Stimulated activated CD4-positive, alpha-beta T cell treated with anti-CD3 and anti-CD28 coated beads, TNF-alpha, amount 100 ng/mL, for 24 hours (primary cell): ENCODE data around the gene ULK4.
"Not testable (repeated sequence)": the region's sequence is repeated elsewhere in the genome, so short reads cannot be mapped to it uniquely, and the experiment has no call there.

Experiments used
- DNase-seq, 3 experiments: peaks; one replicate each; pipeline ENCODE4 v3.0.0-alpha.2; 2020; ENCODE audit warnings: low read depth in 3 of 3

The ULK4 gene

DNA sequence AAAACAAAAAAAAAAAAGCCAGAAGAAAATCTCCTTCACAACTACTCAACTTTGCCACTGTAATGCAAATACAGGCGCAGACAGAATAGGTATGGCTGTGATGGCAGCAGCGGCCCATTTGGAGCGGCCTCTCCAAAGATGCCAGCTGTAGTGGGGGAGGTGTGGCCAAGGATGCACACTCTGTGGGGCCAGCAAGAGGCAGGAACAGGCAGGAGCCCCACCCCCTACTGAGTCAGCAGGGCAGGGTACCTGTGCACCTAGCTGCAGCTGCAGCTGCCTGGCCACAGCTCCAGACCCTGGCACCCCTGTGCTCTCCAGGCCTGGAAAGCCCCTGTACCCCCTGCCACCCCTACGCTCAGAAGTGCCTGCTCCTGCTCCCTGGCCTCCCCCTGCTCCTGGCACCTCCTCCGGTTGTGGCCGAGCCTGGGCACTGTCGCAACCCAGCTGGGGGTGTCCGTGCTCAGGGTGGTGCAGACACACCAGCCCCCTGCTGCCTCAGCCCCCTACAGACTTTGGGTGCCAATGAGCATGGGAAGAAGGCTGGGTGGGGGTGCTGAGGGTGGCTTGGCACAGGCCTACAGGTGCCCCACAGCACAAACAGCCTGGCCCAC, 312.7 kb downstream of the ULK4 start:
- no peak for DNase-seq

DNA sequence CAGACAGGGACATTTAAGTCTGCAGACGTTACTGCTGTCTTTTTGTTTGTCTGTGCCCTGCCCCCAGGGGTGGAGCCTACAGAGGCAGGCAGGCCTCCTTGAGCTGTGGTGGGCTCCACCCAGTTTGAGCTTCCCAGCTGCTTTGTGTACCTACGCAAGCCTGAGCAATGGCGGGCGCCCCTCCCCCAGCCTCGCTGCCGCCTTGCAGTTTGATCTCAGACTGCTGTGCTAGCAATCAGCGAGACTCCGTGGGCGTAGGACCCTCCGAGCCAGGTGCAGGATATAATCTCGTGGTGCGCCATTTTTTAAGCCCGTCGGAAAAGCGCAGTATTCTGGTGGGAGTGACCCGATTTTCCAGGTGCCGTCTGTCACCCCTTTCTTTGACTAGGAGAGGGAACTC, 314.2 kb downstream of the ULK4 start:
- not testable (repeated sequence) for DNase-seq

DNA sequence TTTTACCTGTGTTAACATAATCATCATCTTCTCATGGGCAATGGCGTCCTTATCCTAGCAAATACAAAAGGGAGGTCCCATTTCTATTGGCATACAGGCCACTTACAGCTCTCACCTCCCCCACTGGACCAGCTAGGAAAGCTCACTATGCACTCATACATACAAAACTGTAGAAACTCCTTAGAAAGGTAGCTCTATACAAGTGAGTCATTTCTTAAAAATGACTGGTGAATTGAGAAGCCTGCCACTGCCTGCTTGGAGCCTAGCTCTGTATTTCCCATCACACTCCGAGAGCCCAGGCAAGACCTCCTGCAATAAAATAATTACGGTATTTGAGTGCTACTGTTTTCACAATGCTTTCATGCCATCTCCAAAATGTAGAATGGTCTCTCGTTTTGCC, 321.8 kb downstream of the ULK4 start:
- no peak for DNase-seq

DNA sequence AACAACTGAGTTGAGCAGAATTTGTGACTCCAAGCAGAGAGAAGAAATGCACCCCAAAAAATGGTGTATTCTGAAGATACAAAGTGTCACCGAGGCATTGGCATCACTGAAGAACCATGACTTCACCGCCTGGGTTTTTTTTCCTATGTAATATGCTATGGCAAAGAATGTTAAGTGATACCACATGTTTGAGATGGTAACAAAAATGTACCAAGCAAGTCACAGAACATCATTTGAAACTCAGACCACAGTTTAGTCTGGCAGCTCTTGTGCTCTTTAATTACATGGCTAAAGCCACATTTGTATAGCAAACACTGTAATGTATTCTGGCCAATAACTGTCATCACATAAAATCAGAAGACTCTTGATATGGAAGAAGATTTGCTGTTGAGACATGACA, 323.5 kb downstream of the ULK4 start:
- no peak for DNase-seq

DNA sequence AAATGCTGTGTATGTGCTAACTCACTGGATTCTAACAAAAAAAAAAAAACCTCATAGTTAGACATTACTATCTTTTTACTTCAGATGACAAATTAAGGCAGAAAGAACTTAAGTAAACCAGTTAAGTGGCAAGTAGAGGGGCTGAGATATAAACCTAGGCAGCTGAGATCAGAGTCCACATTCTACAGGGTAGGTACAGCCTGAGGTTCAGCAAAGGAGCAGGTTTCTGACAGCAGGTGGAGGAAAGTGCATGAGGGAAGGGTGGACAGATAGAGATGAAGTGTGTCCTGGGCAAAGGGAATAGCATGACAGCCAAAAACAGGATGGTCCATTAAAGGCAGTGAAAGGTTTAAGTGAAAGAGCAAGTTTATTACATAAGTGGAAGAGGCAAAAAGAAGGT, 329.2 kb downstream of the ULK4 start:
- DNase-seq, result no peak

DNA sequence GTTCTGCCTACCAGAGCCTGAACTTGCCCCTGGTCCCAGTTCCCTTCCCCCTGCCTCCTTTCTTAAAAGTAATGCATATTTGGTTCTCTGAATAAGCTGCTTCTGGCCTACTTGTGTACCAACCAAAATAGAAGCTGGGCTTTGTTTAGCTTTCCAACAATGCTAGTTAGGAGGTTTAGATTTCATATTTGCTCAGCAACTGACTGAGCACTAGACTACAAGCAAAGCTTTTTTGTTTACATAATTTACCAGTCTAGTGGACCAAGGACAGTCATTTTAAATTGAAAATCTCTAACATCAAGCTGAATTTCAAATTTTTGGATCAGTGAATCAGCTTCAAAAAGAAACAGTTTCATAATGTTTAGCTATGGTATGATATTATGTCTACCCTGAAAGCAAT, 331.2 kb downstream of the ULK4 start:
- no peak for DNase-seq

DNA sequence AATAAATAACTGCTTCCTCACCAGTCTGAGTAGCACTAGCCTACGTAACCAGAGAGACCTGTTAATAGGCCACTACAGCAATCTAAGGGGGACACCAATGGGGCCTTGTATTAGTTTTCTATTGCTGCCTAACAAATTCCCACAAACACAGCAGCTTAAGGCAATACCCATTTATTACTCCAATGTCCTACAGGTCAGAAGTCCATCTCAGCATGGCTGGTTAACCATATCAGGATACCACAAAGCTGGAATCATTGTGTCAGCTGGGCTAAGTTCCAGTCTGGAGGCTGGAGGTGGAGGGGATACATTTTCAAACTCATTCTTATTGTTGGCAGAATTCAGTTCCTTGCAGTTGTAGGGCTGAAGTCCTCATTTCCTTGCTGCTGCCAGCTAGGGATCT, 331.9 kb downstream of the ULK4 start:
- DNase-seq, result no peak

DNA sequence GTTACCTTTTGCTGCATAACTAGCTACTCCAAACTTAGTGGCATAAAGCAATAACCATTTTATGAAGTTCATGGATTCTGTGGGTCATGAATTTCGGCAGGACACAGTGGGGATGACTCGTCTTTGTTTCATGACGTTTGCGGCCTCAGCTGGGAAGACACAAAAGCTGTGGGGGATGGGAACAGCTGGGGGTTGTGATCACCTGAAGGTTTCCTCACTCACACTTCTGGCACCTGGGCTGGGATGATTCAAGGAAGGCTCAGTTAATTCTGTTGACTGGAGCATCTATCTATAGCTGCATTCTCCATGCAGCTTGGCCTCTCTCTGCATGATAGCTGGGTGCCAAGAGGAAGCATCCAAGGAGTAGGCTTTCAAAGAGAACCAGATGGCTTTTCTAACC, 332.8 kb downstream of the ULK4 start:
- no peak for DNase-seq

DNA sequence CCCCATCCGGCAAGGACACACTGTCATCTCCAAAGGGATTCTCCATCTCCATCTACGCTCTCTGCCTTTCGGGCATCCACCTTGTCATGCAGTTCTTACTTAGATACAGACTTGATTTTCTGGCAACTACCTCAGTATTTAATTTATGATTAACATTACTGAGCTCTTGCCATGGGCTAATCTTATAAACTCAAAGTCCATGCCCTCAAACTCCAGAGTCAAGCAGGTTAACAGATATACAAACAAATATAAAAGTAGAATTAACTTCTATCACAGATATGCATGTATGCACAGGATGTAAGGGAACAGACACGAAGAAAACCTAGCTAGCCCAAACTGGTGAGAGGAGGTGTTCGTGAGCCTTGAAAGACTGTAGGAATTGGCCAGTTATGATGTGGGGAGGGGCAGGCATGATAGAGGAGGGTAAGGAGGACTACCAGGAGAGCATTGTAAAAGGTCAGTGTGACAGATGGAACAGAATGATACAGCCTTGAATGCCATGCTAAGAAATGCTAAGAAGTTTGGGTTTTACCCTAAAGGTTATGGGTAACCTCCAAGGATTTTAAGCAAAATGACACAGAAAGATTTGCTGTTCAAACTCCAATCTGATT, 334.3 kb downstream of the ULK4 start:
- DNase-seq, result no peak

DNA sequence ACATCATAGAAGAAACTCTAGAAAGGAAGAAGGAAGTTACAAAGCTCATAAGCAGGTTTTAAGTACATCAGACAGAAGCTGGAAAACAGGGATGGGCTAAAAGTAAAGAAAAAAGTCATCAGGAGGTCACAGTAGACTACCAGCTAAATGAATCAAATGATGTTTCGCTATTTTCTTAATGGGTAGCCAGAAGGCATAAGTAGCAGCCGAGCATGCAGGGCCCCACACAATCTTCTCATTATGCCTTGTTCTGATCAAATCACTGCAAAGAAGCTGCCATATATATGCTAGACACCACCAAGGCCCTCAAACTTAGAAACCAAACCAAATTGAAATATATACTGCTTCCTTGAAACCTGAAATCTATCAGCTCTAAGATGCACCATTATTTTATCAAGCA, 349.1 kb downstream of the ULK4 start:
- DNase-seq, result no peak

DNA sequence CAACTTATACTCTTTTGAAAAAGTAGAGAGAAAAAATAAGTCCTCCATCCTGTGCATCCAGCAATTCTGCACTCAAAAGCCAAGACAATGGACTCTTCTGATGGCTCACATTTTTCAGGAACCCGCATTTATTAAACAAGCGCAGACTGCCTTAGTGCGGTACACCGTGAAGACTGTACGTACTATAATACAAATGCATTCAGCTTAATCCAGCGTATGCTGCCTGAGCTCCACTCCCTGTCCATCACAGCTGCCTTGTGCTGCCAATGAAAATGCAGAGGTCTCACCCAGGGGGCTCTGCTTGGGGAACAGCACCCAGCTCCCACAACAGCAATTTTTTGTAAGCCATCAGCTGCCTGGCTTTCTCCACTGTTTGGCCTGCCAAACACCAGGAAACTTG, 350.9 kb downstream of the ULK4 start:
- no peak for DNase-seq

DNA sequence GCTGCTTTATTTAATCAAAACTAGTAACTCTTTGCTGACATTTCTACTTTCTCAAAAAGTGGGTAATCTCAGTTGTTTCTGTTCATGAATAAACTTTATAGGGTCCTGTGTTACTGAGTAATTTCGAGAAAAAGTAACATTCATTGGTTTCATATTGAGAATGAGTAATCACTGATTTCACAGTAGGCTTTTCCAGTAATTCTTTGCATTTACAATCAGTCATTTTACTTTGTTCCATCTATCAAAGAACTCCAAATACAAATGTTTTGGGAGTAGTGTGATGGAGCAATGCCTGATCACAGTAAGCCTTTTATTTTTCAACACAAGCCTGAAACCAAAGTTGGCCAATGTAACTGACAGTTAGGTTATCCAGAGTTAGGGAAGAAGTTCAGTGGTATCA, 353.6 kb downstream of the ULK4 start:
- no peak for DNase-seq

DNA sequence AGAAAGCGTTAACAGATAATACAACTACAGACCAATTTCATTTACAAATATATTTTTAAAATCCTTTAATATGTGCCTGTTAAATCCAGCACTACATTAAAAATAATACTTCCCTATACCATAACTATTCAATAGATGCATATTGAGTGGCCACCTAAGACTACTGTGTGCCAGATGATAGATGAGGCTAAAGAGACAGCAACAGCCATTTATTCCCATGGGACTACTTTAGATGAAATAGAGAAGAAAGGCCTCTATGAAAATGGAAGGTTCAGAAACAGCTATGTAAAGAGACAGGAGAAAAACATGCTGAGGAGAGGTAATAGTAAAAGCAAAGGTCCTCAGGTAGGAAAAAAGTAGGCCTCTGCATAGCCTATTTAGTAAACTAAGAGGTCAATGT, 358.1 kb downstream of the ULK4 start:
- no peak for DNase-seq

DNA sequence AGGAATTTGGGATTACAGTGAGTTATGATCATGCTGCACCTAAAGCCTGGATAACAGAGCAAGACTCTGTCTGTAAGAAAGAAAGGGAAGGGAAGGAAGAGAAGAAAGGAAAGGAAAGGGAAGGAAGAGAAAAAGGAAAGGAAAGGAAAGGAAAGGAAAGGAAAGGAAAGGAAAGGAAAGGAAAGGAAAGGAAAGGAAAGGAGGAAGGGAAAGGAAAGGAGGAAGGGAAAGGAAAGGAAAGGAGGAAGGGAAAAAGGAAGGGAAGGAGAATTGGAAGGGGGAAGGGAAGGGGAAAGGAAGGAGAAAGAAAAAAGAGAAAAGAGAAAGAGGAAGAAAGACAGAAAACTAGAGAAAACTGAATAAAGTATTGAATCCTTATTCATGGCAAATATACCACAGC, 359.8 kb downstream of the ULK4 start:
- no peak for DNase-seq

DNA sequence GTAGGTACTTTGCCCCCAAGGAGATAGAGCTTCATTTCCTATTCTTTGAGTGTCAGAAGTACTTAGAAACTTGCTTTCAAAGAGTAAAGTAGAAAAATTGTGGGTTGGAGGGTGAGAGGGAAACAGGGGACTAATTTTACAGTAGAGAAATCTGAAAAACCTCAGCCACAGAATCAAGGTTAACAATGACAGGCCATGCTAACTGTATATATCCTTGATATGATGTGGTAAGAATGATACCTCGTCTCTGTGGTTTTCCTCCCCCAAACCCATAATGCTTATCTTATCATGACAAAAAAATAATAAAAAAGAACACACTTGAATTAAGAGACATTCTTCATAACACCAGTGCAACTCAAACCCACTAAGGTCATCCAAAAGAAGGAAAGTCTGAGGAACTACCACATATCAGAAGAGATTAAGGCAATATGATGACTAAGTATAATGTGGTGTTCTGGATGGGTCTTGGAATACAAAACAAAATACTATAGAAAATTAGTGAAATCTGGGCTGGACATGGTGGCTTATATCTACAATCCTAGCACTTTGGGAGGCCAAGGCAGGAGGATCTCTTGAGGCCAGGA, 360.4 kb downstream of the ULK4 start:
- DNase-seq, result no peak

DNA sequence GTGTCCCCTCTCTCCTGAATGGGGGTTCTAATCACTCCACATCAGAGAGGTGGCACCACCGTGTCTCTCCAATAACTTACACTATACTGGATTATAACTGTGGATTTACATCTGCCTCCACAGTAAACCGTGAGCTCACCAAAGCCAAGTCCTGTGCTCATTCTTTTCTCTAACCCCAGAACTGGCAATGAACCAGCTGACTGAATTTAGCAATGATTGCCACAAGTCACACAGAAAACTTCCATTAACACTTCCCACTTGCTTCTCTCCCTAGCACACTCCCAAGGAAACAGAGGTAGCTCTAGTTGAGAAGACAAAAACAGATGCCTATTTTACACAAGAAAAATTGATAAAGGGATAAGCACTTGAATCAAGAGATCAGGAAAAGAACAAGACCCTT, 361.3 kb downstream of the ULK4 start:
- DNase-seq, result no peak

DNA sequence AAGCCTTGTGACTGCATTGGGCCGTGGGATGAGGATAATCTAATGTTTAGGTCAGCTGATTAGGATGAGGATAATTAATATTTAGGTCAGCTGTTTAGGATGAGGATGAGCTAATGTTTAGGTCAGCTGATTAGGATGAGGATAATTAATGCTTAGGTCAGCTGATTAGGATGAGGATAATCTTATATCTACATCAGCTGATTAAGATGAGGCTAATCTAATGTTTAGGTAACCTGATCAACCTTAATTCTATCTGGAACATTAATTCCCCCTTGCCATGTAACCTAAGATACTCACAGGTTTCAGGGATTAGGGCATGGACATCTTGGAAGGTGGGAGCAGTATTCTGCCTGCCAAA, 362.8 kb downstream of the ULK4 start:
- DNase-seq, result no peak

DNA sequence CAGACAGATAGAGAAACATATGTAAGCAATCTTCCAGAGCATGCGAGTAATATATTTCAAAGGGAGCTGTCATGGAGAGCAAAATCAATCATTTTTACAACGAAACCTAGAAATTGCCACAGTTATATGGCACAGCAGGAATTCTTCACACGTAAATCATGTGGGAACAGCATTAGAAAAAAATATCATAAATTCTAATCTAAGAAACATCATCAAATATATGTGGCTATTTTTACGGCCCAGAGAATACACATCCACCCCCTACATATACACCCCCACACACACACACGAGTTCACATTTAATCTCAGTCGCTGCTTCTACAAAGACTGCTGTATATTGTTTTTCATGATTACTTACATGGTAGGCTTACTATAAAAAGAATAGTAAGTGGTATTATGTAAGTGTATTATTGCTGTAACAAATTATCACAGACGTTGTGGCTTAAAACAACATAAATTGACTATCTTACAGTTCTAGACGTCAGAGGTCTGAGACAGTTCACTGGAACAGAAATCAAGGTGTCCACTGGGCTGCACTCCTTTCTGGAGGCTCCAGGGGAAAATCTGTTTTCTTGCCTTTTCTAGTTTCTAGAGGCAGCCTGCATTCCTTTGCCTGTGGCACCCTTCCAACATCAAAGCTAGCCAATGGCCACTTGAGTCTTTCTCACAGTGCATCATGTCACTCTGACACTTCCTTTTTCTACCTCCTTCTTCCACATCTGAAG, 363.3 kb downstream of the ULK4 start:
- no peak for DNase-seq

DNA sequence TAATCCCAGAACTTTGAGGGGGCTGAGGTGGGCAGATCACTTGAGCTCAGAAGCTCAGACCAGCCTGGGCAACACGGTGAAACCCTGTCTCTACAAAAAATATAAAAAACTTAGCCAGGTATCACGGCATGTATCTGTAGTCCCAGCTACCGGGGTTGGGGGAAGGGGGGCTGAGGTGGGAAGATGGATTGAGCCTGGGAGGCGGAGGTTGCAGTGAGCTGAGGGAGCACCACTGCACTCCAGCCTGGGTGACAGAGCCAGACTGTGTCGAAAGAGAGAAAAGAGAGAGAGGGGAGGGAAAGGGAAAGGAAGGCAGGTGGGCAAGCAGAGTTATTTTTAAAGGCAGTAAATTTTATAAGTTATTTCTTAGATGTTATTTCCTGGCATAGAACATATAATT, 368.1 kb downstream of the ULK4 start:
- DNase-seq, result no peak

DNA sequence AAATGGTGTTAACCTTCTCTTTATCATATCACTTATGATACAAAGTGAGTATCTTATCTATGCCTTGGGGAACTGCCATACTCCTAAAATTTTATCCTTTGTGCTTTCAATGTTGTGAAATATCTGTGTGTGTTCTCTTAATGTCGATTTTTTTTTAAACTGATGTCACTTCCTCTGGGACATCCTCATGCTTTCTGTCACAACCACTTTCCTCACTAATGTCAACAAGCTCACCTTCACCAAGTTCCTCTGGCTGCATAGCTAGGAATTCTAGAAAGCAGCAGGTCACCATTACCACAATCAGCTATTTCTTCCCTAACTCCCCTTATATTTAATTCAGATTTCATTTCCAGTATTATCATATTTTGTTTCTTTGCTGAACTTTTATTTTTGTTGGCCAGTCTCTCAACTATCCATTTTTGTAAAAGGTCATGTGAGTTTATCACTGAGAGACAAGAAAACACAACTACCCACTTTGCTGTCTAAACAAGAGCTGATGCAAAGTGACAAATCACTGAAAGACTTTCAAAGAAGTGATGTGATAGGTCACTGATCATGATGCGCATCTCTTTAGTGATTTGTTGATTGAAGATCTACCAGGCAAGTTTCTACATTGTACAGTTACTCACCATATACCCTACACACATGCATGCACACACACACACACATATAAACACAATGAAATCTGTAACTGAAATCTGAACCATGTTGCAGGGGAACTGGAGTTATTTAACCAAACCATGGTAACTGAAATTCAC, 369.0 kb downstream of the ULK4 start:
- DNase-seq, result no peak

DNA sequence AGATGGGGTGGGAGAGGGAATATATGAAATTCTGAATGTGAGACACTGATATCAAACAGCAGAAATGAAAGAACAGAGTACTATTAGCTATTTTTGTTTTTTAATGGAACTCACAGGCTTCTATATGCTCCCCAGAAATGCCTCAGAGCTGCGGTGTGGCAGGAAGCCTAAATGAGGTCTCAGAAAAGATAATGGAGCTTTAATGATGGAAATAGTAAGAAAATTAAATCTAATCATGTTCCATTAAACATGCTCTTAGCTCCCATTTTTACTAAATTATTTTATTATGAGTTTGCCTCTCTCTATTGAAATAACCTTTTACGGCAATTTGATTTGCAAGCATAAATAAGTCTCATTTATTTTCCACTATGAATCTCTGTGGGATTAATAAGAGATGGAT, 378.9 kb downstream of the ULK4 start:
- no peak for DNase-seq

DNA sequence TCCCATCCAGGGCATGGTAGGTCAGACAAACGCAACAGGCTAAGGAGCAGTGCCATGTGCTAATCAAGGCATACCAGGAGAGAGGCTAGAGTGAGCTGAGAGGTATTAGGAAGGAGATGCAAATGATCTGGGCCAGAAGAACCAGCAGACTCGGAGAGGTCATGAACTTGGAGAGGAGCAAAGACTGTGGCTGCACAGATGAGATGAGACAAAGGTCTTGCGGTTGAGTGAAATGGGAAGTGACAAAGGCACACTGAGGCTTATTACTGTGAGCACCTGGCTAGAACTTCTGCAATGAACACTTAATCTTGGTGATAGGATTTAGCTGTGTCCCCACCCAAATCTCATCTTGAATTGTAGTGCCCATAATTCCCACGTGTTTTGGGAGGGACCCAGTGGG, 380.2 kb downstream of the ULK4 start:
- no peak for DNase-seq
